ENCODE results near the gene OTOGL.

- TF ChIP-seq CTCF (IDR thresholded peaks at IDR 0.05) (no peak), POLR2A (IDR thresholded peaks at IDR 0.05) (no peak)
These were observed 165.0 kb downstream of the OTOGL start for GRCh38 chr12:80264386-80264785.
